Fibroblast of pulmonary artery (primary cell): ENCODE measurements around the gene SPAG16.

Experiments used
- DNase-seq: peaks from one replicate; pipeline ENCODE4 v3.0.0-alpha.2; 2010; ENCODE audit warnings: low read depth
- H3K4me3 ChIP-seq: replicated peaks from 2 replicates; pipeline ENCODE4 v1.5.1; 2011; ENCODE audit warnings: low read depth, mild to moderate bottlenecking, control low read depth, low read length, moderate library complexity
- TF ChIP-seq, protein P1 (sequence below): IDR thresholded peaks from 2 replicates; pipeline ENCODE4 v1.5.1; 2011; ENCODE audit warnings: mild to moderate bottlenecking, control low read depth, low read length, inconsistent platforms; ENCODE audit errors: missing control alignments

The SPAG16 gene

DNA sequence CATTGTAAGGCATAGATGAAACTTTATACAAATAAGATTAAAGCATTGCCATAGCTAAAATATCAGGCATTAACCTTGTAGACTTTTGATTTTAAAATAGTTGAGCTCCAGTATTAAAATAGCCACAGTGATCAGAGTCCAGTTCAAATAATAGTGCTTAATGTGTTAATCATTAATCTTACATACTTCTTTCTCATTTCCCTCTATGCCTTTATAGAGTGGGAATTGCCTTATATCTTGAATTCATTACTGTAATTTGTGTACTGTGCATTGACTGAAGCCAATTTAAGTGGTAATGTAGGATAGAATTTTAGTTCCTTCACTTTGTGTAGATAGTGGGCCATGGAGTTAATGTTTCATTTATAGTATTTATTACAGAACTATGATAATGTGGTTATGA lies 577.4 kb downstream of the SPAG16 start:
- TF ChIP-seq, protein P1, sequence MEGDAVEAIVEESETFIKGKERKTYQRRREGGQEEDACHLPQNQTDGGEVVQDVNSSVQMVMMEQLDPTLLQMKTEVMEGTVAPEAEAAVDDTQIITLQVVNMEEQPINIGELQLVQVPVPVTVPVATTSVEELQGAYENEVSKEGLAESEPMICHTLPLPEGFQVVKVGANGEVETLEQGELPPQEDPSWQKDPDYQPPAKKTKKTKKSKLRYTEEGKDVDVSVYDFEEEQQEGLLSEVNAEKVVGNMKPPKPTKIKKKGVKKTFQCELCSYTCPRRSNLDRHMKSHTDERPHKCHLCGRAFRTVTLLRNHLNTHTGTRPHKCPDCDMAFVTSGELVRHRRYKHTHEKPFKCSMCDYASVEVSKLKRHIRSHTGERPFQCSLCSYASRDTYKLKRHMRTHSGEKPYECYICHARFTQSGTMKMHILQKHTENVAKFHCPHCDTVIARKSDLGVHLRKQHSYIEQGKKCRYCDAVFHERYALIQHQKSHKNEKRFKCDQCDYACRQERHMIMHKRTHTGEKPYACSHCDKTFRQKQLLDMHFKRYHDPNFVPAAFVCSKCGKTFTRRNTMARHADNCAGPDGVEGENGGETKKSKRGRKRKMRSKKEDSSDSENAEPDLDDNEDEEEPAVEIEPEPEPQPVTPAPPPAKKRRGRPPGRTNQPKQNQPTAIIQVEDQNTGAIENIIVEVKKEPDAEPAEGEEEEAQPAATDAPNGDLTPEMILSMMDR = no peak
- DNase-seq = no peak
- no peak overlapping the region for H3K4me3 ChIP-seq

DNA sequence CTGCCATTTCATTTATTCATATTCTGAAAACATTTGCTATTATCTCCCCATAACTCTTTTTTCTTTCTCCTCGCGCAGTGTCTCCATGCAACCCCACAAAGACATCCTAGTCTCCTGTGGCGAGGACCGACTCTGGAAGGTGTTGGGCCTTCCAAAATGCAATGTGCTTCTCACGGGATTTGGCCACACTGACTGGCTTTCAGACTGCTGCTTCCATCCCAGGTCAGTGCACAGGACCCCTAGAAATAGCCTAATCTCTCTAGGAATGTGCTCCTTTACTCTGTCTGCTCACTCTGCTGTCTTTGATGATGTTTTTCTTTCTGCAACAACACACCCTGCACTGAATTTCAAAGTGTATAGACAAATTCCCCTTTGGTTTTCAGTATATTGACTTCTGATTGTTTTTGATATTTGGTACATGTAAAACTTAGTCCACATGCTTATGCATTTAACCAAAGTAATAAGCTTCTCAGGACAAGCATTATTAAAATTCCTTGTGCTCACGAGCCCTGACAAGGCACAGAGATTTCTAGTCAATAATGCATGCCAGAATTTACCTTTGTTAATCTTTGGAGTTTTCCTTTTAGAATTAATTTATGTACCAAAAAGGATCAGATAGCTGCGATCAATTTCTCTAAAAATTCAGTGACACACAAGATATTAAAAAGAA lies 578.3 kb downstream of the SPAG16 start:
- H3K4me3 ChIP-seq = no peak overlapping the region
- TF ChIP-seq, protein P1 = no peak
- no peak for DNase-seq

DNA sequence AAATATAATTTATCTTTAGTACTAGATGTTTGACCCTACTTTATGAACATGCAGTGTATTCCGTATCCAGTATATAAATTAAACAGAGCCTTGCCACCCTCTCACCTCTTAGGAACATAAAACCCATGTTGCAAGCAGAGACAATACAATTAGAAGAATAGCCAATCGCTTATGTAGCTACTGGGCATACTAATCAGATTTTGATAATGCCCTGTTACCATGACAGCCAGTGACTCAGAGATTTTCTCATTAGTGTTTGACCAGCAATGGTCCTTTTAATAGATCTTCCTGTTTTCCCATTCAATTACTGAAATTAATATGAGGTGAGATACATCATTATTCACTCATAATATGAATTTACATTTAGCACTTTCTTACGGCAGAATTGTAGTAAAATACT lies 579.3 kb downstream of the SPAG16 start:
- no peak overlapping the region for H3K4me3 ChIP-seq
- TF ChIP-seq, protein P1 = no peak
- DNase-seq = no peak

- TF ChIP-seq, protein P1 = no peak
- DNase-seq = no peak
- no peak overlapping the region for H3K4me3 ChIP-seq
These were observed 584.3 kb downstream of the SPAG16 start for GRCh38 chr2:213868526-213868925.

GRCh38 chr2:213885485-213885884 lies 601.2 kb downstream of the SPAG16 start:
- no peak overlapping the region for H3K4me3 ChIP-seq
- TF ChIP-seq, protein P1 = no peak
- DNase-seq = no peak

- DNase-seq = no peak
- TF ChIP-seq, protein P1 = no peak
These were observed 630.2 kb downstream of the SPAG16 start for GRCh38 chr2:213914510-213914909.

GRCh38 chr2:213920014-213920413 lies 635.8 kb downstream of the SPAG16 start:
- DNase-seq = no peak
- TF ChIP-seq, protein P1 = no peak
- no peak overlapping the region for H3K4me3 ChIP-seq

More at GRCh38 chr2:213914510-213914909, 630.2 kb downstream of the SPAG16 start:
- H3K4me3 ChIP-seq = no peak overlapping the region
